ENCODE data around the gene NOP9. TPM values are rescaled to one million over a fixed set of nuclear protein-coding genes. Genes with fewer than 3 reads are reported as not detected.

Gene NOP9
- total RNA-seq, 1 experiment from 2014 or later = 39.4 TPM

DNA sequence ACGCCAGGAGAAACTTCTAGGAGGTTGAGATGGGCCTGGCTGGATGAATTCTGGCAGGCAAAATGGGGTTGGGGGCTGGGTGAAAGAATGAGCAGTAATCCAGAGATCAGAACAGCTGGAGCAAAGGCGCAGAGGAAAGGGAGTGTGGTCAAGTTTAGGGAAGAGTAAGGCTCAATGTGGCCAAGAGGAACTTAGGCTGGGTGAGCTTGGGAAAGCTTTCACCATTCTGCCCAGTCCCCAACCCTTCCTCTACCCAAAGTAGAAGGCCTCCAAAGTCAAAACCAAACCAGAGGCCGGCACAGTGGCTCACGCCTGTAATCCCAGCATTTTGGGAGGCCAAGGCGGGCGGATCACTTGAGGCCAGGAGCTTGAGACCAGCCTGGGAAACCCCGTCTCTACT is 18.0 kb upstream of the NOP9 start:
- RAD21 ChIA-PET (ENCODE audit: low non-redundant PET in 1 of 2, low total read pairs in 2 of 2, uncharacterized antibody in 2 of 2, unreplicated experiment in 2 of 2) = no interaction called here
- Histone ChIP-seq H3K36me3 (ENCODE audit: control insufficient read depth in 1 of 2, insufficient read depth in 2 of 2, low read length in 2 of 2) (no peaks in the 10 kb centered on the region), H3K4me3 (replicated peaks in 1 of 2; ENCODE audit: low read depth in 1 of 2, low read length in 2 of 2) (no peak overlapping the region), H3K9ac (ENCODE audit: low read length) (no peak overlapping the region), H3K4me2 (ENCODE audit: low read length) (no peak overlapping the region), H2AFZ (ENCODE audit: low read depth, low read length, poor library complexity, severe bottlenecking) (no peak overlapping the region), H3K79me2 (ENCODE audit: insufficient read depth, low read length) (no peaks in the 10 kb centered on the region), H4K20me1 (ENCODE audit: insufficient read depth) (no peaks in the 10 kb centered on the region), H3K27me3 (ENCODE audit: insufficient read depth, low read length) (no peaks in the 10 kb centered on the region), H3K9me3 (ENCODE audit: control insufficient read depth in 1 of 2, insufficient read depth in 1 of 2, low read depth in 1 of 2, low read length in 2 of 2) (no peaks in the 10 kb centered on the region), H3K9me2 (ENCODE audit: insufficient read depth) (no peaks in the 10 kb centered on the region), H3K27ac (ENCODE audit: low read depth, low read length) (no peak overlapping the region), H3K4me1 (ENCODE audit: control insufficient read depth in 1 of 2, insufficient read depth in 2 of 2, low read length in 2 of 2) (no peaks in the 10 kb centered on the region)
- intact Hi-C loops (cut with micrococcal nuclease) = no loop called here
- DNase-seq (ENCODE audit: low read depth, low spot score) (no peak), ATAC-seq (no peak)
- CTCF ChIA-PET = interaction anchor here (1.4 kb wide), 1 partner anchor 16 kb away, joined by 3 read pairs; no protein-coding TSS in a partner anchor
- POLR2A ChIA-PET = no interaction called here
- BruUV-seq (replicated peaks) = no TSS peak
- TF ChIP-seq, protein P1, sequence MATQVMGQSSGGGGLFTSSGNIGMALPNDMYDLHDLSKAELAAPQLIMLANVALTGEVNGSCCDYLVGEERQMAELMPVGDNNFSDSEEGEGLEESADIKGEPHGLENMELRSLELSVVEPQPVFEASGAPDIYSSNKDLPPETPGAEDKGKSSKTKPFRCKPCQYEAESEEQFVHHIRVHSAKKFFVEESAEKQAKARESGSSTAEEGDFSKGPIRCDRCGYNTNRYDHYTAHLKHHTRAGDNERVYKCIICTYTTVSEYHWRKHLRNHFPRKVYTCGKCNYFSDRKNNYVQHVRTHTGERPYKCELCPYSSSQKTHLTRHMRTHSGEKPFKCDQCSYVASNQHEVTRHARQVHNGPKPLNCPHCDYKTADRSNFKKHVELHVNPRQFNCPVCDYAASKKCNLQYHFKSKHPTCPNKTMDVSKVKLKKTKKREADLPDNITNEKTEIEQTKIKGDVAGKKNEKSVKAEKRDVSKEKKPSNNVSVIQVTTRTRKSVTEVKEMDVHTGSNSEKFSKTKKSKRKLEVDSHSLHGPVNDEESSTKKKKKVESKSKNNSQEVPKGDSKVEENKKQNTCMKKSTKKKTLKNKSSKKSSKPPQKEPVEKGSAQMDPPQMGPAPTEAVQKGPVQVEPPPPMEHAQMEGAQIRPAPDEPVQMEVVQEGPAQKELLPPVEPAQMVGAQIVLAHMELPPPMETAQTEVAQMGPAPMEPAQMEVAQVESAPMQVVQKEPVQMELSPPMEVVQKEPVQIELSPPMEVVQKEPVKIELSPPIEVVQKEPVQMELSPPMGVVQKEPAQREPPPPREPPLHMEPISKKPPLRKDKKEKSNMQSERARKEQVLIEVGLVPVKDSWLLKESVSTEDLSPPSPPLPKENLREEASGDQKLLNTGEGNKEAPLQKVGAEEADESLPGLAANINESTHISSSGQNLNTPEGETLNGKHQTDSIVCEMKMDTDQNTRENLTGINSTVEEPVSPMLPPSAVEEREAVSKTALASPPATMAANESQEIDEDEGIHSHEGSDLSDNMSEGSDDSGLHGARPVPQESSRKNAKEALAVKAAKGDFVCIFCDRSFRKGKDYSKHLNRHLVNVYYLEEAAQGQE (IDR thresholded peaks at IDR 0.05; ENCODE audit: low read depth) = no peak
- no peak for TF ChIP-seq RAD21 (IDR thresholded peaks at IDR 0.05; ENCODE audit: low read depth)
- no peak for TF ChIP-seq SRF (IDR thresholded peaks at IDR 0.05; ENCODE audit: low read depth)
- TF ChIP-seq, protein P2, sequence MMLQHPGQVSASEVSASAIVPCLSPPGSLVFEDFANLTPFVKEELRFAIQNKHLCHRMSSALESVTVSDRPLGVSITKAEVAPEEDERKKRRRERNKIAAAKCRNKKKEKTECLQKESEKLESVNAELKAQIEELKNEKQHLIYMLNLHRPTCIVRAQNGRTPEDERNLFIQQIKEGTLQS (IDR thresholded peaks at IDR 0.05) = no peak
- no peak for TF ChIP-seq TCF7L2 (IDR thresholded peaks at IDR 0.05; ENCODE audit: borderline replicate concordance, extremely low read depth, insufficient read depth, insufficient read length)
- TF ChIP-seq YY1 (IDR thresholded peaks at IDR 0.05; ENCODE audit: extremely low read depth, insufficient replicate concordance, low read depth, low read length) = no peak
- TF ChIP-seq ZFX (IDR thresholded peaks at IDR 0.05) = no peak
- TF ChIP-seq EGR1 (IDR thresholded peaks at IDR 0.05; ENCODE audit: low read depth) = no peak
- TF ChIP-seq, protein P3, sequence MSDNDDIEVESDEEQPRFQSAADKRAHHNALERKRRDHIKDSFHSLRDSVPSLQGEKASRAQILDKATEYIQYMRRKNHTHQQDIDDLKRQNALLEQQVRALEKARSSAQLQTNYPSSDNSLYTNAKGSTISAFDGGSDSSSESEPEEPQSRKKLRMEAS (IDR thresholded peaks at IDR 0.05) = no peak
- TF ChIP-seq CEBPB (IDR thresholded peaks at IDR 0.05; ENCODE audit: low read depth) = no peak
- no peak for TF ChIP-seq EZH2phosphoT487 (IDR thresholded peaks at IDR 0.05; ENCODE audit: borderline replicate concordance)
- TF ChIP-seq, protein P4, sequence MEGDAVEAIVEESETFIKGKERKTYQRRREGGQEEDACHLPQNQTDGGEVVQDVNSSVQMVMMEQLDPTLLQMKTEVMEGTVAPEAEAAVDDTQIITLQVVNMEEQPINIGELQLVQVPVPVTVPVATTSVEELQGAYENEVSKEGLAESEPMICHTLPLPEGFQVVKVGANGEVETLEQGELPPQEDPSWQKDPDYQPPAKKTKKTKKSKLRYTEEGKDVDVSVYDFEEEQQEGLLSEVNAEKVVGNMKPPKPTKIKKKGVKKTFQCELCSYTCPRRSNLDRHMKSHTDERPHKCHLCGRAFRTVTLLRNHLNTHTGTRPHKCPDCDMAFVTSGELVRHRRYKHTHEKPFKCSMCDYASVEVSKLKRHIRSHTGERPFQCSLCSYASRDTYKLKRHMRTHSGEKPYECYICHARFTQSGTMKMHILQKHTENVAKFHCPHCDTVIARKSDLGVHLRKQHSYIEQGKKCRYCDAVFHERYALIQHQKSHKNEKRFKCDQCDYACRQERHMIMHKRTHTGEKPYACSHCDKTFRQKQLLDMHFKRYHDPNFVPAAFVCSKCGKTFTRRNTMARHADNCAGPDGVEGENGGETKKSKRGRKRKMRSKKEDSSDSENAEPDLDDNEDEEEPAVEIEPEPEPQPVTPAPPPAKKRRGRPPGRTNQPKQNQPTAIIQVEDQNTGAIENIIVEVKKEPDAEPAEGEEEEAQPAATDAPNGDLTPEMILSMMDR (IDR thresholded peaks at IDR 0.05 in 2 of 3, conservative IDR thresholded peaks at IDR 0.05 in 1 of 3; ENCODE audit: borderline replicate concordance in 1 of 3, insufficient read depth in 1 of 3, low read depth in 2 of 3, low read length in 2 of 3) = no peak
- TF ChIP-seq, protein P5, sequence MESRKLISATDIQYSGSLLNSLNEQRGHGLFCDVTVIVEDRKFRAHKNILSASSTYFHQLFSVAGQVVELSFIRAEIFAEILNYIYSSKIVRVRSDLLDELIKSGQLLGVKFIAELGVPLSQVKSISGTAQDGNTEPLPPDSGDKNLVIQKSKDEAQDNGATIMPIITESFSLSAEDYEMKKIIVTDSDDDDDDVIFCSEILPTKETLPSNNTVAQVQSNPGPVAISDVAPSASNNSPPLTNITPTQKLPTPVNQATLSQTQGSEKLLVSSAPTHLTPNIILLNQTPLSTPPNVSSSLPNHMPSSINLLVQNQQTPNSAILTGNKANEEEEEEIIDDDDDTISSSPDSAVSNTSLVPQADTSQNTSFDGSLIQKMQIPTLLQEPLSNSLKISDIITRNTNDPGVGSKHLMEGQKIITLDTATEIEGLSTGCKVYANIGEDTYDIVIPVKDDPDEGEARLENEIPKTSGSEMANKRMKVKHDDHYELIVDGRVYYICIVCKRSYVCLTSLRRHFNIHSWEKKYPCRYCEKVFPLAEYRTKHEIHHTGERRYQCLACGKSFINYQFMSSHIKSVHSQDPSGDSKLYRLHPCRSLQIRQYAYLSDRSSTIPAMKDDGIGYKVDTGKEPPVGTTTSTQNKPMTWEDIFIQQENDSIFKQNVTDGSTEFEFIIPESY (IDR thresholded peaks at IDR 0.05; ENCODE audit: extremely low read depth, insufficient replicate concordance, low read length) = no peak
- no peak for TF ChIP-seq POLR2AphosphoS5 (IDR thresholded peaks at IDR 0.05; ENCODE audit: low read depth, low read length)
- TF ChIP-seq SP1 (IDR thresholded peaks at IDR 0.05; ENCODE audit: low read depth) = no peak
- TF ChIP-seq ELF1 (IDR thresholded peaks at IDR 0.05; ENCODE audit: borderline replicate concordance, low read depth) = no peak
- no peak for TF ChIP-seq JUND (IDR thresholded peaks at IDR 0.05)
